Activated T-cell treated with anti-CD3 and anti-CD28 coated beads, Interleukin-2, amount 50 U/mL, for 24 hours (primary cell): Measurements from ENCODE around the gene PLXDC2.

Experiments
- DNase-seq: peaks from one replicate; pipeline ENCODE4 v3.0.0-alpha.2; 2020
- H3K27ac Mint-ChIP-seq: 2 replicates; pipeline ENCODE4 v1.8.0; 2020; ENCODE audit warnings: mild to moderate bottlenecking, mixed read lengths
- H3K27me3 Mint-ChIP-seq: 2 replicates; pipeline ENCODE4 v1.8.0; 2020; ENCODE audit warnings: mixed read lengths
- H3K36me3 Mint-ChIP-seq: 2 replicates; pipeline ENCODE4 v1.8.0; 2020; ENCODE audit warnings: low read depth, mixed read lengths
- H3K4me1 Mint-ChIP-seq: 2 replicates; pipeline ENCODE4 v1.8.0; 2020; ENCODE audit warnings: low read depth, mixed read lengths
- H3K4me3 Mint-ChIP-seq: 2 replicates; pipeline ENCODE4 v1.8.0; 2020; ENCODE audit warnings: mild to moderate bottlenecking, moderate library complexity, mixed read lengths
- H3K9me3 Mint-ChIP-seq: 2 replicates; pipeline ENCODE4 v1.8.0; 2020; ENCODE audit warnings: mixed read lengths

PLXDC2 gene

DNA sequence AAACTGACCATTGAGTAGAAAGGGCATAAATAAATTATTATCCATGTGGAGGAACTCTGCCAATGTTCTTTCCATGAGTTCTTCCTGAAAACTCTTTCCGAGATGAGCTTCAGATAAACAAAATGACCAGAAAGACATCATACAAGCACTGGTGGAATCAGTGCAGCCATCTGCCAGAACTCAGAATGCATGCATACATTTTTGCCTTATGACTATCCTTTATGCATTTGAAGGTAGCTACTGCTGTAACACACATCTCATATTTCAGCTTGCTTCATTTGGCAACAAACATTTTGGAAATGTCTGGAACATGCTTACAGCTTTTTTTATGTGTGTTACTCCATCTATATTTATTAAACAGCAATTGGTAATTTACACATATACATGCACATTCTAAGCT, 448.9 kb downstream of the PLXDC2 start:
- Mint-ChIP-seq H3K4me1 (no peaks in the 10 kb centered on the region), H3K9me3 (peaks cover 9% of the 10 kb centered on the region), H3K4me3 (no peak overlapping the region), H3K36me3 (no peaks in the 10 kb centered on the region), H3K27me3 (no peaks in the 10 kb centered on the region), H3K27ac (no peak overlapping the region)
- no peak for DNase-seq

DNA sequence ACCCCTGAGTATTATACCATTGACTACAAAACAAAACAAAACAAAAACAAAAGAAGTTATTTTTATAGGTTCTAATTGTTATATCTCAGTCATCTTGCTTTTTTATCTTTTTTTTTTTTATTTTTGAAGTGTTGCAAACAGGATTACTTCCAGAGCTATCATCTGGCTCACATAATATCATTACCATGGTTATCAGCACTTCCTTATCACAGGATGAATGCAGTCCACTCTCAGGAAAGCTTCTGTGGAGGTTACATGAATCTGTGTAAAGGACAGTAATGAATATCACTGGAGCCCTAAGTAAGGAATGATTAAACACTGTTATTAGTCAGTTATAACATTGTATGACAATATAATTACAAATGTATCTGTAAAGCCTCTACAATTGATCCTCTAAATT, 451.5 kb downstream of the PLXDC2 start:
- H3K4me3 Mint-ChIP-seq = no peak overlapping the region
- no peaks in the 10 kb centered on the region for H3K36me3 Mint-ChIP-seq
- H3K9me3 Mint-ChIP-seq = peaks cover 5% of the 10 kb centered on the region
- no peak for DNase-seq
- no peaks in the 10 kb centered on the region for H3K4me1 Mint-ChIP-seq
- no peak overlapping the region for H3K27ac Mint-ChIP-seq
- no peaks in the 10 kb centered on the region for H3K27me3 Mint-ChIP-seq

DNA sequence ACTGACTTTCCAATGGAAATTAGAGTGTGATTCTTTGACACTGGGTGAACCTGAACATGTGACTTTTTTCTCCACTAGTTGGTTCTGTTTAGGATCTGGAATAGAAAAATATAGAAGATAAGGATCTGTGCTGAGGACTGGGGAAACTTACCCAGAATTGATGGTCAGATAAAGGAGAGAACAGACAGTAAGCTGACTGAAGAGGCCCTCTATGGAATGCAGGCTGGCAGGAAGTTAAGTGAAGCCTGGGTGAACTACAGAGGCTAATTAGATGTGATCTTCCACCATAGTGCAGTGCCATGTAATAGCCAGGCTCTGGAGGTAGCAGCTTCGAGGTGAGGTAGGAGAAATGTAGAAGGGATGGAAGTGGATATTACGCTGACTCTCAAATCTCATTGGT, 455.3 kb downstream of the PLXDC2 start:
- H3K9me3 Mint-ChIP-seq = peaks cover 5% of the 10 kb centered on the region
- H3K27ac Mint-ChIP-seq = no peak overlapping the region
- no peaks in the 10 kb centered on the region for H3K27me3 Mint-ChIP-seq
- no peaks in the 10 kb centered on the region for H3K36me3 Mint-ChIP-seq
- no peak overlapping the region for H3K4me3 Mint-ChIP-seq
- no peak for DNase-seq
- H3K4me1 Mint-ChIP-seq = no peaks in the 10 kb centered on the region

DNA sequence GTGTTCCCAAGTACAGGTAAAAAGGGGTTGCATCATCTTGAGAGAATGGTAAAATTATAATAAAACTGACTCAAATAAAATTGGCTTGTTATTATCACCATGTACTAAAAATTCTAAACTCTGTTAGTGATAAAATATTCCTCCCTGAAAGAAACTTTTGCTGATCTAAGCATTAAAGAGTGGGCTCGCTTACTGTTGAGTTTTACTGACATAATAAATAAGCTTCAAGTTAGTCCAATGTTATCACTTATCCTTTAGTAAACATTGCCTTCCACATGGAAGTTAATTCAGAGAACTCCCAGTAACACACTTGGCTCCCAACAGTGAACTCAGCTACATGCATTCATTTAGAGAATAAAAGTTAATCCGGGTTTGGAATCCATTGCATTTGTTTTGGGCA, 456.4 kb downstream of the PLXDC2 start:
- peaks cover 7% of the 10 kb centered on the region for H3K9me3 Mint-ChIP-seq
- no peak overlapping the region for H3K4me3 Mint-ChIP-seq
- no peaks in the 10 kb centered on the region for H3K4me1 Mint-ChIP-seq
- no peaks in the 10 kb centered on the region for H3K27me3 Mint-ChIP-seq
- no peaks in the 10 kb centered on the region for H3K36me3 Mint-ChIP-seq
- no peak for DNase-seq
- no peak overlapping the region for H3K27ac Mint-ChIP-seq

DNA sequence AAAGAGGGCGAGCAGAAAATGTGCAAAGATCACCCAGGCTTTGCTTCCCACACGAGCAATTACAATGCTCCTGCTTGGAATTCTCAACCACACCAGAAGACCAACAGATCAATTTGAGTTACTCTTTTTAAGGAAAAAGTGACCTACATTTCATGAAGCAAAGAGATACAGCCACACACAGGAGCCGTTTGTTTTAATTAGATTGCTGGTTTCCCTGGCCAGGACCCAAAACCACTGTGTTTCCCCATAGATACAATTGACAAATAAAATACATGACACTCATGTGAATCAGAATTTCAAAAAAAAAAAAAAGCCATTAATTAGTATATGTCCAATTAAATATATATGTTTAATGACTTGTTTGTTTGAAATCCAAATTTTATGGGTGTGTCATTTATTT, 458.3 kb downstream of the PLXDC2 start:
- DNase-seq = no peak
- Mint-ChIP-seq H3K27me3 (no peaks in the 10 kb centered on the region), H3K36me3 (no peaks in the 10 kb centered on the region), H3K9me3 (peaks cover 11% of the 10 kb centered on the region), H3K4me1 (no peaks in the 10 kb centered on the region), H3K4me3 (no peak overlapping the region), H3K27ac (no peak overlapping the region)

DNA sequence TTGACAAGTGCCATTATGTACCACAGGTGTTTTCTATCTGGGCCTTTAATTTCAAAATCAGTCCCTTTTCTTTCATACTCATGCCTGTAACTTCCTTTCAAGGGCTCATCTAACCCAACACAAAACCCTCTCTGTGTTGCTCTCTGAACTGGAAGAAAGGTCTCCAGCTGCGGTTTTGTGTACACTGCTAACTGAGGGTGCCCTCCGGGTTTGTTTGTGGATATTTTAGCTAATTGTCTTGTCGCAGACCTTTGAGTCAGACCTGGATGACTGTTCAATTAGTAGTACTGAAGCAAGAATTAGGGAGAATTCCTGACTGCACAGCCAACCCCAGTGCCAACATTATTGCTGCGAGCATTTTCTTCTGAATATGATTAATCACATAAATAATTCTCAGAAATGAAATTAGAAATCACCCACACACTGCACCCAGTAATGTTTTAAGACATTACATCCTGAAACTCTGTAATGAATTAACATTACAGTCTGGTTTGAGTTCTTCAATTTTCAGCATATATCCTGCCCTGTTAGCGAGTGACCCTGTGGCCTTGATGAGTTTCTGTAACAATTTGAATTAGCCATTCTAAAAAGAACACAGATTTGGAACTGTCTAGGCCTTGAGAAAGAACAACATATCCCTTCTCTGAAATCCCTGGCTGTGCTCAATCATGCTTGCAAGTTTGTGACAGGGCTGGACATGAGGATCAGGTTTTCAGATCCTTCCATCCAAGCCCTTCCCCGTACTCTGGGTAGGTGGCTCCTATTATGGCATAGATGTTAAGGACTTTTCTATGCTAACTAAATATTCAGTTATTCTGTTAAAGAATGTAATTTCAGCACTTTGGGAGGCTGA, 460.1 kb downstream of the PLXDC2 start:
- no peaks in the 10 kb centered on the region for H3K36me3 Mint-ChIP-seq
- no peaks in the 10 kb centered on the region for H3K27me3 Mint-ChIP-seq
- H3K4me1 Mint-ChIP-seq = no peaks in the 10 kb centered on the region
- H3K27ac Mint-ChIP-seq = no peak overlapping the region
- no peak for DNase-seq
- no peak overlapping the region for H3K4me3 Mint-ChIP-seq
- peaks cover 12% of the 10 kb centered on the region for H3K9me3 Mint-ChIP-seq

DNA sequence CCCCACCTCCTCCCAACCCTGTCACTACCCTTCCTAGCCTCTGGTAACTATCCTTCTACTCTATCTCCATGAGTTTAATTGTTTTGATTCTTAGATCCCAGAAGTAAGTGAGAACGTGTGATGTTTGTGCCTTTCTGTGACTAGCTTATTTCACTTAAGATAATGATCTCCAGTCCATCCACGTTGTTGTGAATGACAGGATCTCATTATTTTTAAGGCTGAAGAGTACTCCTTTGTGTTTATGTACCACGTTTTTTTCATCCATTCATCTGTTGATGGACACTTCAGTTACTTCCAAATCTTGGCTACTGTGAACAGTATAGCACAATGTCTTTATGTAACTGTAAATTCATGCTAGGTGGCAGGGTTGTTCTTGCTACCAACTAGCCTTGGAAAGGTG, 461.6 kb downstream of the PLXDC2 start:
- Mint-ChIP-seq H3K27me3 (no peaks in the 10 kb centered on the region), H3K9me3 (peaks cover 12% of the 10 kb centered on the region), H3K27ac (no peak overlapping the region), H3K36me3 (no peaks in the 10 kb centered on the region), H3K4me1 (no peaks in the 10 kb centered on the region), H3K4me3 (no peak overlapping the region)
- no peak for DNase-seq

DNA sequence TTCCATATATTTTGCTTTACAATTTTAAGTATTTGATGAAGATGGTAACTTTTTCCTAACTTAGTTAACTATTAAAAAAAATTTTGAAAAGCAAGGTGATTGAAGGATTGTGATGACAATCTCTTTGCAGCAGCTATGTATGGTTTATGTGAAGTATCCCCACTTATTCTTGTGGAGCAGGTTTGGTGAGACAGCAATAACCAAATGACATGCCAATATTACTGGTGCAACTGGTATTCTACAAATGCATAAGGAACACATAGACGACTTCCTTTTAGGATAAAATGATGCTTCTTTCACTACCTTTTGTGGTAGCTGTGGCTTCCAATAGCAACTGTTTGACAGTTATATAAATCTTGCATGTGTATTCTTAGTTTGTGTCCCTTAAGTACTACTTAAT, 465.3 kb downstream of the PLXDC2 start:
- no peak for DNase-seq
- Mint-ChIP-seq H3K27me3 (no peaks in the 10 kb centered on the region), H3K36me3 (no peaks in the 10 kb centered on the region), H3K4me1 (no peaks in the 10 kb centered on the region), H3K27ac (no peak overlapping the region), H3K9me3 (peaks cover 9% of the 10 kb centered on the region), H3K4me3 (no peak overlapping the region)

DNA sequence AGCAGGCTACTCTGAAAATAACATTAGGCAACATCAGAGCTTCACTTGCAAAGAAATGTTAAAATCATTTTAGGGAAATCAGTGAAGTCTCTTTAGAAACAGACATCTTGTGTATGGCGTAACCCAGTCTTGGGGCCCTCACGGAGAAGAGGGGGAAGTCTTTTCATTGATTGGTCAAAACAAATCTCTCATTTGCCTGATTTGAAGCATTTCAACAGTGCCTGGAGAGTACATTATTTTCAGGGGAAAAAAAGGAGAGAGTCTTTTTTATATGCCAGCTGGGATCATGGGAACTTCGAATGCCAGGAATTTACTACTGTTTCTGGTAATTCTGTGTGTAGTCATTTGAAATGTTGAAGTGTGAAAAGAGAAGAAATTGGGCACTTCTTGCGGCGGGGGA, 471.4 kb downstream of the PLXDC2 start:
- H3K27ac Mint-ChIP-seq = no peak overlapping the region
- H3K9me3 Mint-ChIP-seq = peaks cover 6% of the 10 kb centered on the region
- no peaks in the 10 kb centered on the region for H3K27me3 Mint-ChIP-seq
- DNase-seq = no peak
- no peak overlapping the region for H3K4me3 Mint-ChIP-seq
- no peaks in the 10 kb centered on the region for H3K36me3 Mint-ChIP-seq
- H3K4me1 Mint-ChIP-seq = no peaks in the 10 kb centered on the region

DNA sequence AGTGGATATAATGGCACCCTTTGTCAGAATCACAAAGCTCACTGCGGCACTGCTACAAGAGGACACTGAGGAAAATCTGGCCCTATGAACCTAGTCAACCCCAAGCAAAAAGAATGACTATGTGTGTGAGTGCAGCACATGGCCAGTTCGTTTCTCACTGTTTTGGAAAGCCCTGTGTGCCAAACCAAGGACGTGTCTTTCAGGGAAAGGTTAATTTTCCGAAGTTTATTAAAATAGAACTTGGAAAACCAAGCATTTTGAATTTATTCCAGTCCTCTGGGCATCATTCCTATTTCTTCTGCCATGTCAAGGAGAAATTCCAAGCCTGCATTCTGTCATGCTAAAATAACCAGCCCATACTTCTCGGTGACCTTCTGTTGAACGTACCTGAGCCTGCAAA, 471.8 kb downstream of the PLXDC2 start:
- Mint-ChIP-seq H3K4me3 (no peak overlapping the region), H3K36me3 (no peaks in the 10 kb centered on the region), H3K27ac (no peak overlapping the region), H3K9me3 (peaks cover 4% of the 10 kb centered on the region), H3K4me1 (no peaks in the 10 kb centered on the region), H3K27me3 (no peaks in the 10 kb centered on the region)
- DNase-seq = no peak

DNA sequence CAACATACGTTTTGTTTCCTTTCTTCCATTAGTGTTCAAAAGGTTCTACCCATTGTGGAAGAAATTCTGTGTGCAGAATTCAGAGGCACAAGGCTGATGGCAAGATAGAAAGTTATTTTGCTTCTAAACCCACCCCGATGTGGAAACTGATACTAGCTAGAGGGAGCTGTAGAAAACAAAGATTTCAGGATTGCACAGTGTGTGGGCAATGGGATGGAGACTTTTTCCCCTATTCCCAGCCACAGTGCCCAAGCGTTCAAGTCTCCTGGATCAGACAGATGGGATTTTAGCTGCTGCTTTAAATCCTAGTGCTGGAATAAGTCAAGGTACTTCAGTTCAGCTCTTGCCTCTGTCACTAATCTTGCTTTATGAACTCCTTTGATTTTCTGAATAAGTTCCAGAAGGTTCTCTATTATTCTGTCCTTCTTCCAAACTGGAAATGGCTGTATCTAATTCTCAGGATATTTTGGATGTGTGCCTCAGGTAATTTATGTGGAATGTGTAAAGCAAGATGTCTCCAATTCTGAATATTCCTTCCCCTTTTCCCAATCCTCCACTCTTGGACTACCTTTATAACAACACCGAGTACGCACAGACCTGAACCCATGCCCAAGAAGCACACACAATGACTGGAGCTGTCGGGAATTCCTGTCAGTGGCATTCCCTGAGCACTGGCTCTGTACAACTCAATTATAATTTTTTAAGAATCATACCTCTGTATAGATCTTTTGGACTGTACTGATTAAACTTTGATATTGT, 473.0 kb downstream of the PLXDC2 start:
- H3K27me3 Mint-ChIP-seq = no peaks in the 10 kb centered on the region
- H3K27ac Mint-ChIP-seq = no peak overlapping the region
- peaks cover 4% of the 10 kb centered on the region for H3K9me3 Mint-ChIP-seq
- no peaks in the 10 kb centered on the region for H3K4me1 Mint-ChIP-seq
- H3K4me3 Mint-ChIP-seq = no peak overlapping the region
- H3K36me3 Mint-ChIP-seq = no peaks in the 10 kb centered on the region
- no peak for DNase-seq

DNA sequence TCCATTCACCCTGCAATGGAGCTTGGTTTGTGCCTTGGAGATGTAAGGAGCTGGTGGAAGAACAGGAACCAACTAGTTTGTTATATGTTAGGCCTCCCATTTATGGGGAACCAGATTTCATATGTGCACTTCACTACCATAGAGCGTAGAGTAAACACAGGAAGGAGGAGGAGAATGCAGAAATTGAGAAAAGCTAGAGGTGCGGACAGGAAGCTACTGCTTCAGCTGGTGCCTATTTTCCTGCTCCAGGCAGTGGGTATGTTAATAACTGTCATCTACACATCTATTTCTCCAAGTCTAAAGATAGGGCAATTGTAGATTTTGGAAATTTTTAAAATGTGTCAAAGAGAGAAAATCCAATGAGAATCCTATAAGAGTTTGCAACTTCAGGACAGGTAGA, 482.2 kb downstream of the PLXDC2 start:
- H3K9me3 Mint-ChIP-seq = peaks cover 2% of the 10 kb centered on the region
- H3K4me1 Mint-ChIP-seq = no peaks in the 10 kb centered on the region
- no peak for DNase-seq
- no peaks in the 10 kb centered on the region for H3K36me3 Mint-ChIP-seq
- no peak overlapping the region for H3K4me3 Mint-ChIP-seq
- no peaks in the 10 kb centered on the region for H3K27me3 Mint-ChIP-seq
- no peak overlapping the region for H3K27ac Mint-ChIP-seq

DNA sequence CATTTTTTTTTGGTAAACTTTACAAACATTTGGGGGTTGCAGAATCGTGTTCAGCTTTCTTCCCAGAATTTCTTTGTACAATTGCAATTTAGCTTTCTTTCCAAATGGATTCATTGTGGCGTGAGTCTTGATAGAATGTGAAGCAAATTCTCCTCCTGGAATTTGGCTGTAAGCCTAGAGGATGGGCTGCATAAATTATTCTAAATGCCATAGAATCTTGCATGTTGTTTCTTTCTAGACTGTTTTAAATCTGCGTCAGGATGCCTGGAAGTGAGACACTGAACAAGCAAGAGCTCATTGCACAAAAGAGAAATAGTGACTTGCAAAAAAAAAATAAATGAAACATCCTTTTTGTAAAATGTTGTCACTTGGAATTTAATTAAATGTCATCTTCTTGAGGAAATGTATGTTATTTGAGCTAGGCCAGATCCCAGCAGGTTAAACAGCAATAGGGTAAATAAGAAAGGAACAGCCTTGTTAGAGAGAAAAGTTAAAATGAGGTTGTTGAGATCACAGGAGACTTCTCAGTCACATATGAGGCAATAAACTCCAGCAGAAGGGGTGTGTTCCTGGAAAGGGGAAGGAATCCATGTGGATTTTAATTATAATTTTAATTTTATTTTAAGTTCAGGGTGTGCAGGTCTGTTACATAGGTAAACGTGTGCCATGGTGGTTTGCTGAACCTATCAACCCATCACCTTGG, 483.0 kb downstream of the PLXDC2 start:
- H3K9me3 Mint-ChIP-seq = peaks cover 2% of the 10 kb centered on the region
- no peak overlapping the region for H3K4me3 Mint-ChIP-seq
- no peaks in the 10 kb centered on the region for H3K27me3 Mint-ChIP-seq
- no peaks in the 10 kb centered on the region for H3K36me3 Mint-ChIP-seq
- DNase-seq = no peak
- no peak overlapping the region for H3K27ac Mint-ChIP-seq
- H3K4me1 Mint-ChIP-seq = no peaks in the 10 kb centered on the region

DNA sequence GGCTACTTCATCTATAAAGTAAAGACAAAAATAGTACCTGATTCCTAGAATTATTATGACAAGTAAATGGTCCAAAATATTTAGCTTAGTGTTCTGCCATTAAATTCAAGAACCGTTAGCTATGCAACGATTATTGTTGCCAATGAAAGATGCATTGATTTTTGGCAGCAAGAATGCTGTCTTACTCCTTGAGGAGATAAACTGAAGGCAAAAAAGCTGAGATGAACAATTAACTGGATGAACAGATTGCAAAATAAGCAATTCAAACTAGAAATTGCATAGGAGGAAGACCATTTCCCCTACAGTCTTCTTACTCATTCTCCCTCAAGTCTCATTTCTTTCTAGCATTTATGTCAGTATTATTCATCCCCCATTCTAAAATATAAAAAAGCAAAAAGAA, 484.5 kb downstream of the PLXDC2 start:
- Mint-ChIP-seq H3K9me3 (peaks cover 2% of the 10 kb centered on the region), H3K27ac (no peak overlapping the region), H3K4me3 (no peak overlapping the region), H3K27me3 (no peaks in the 10 kb centered on the region), H3K4me1 (no peaks in the 10 kb centered on the region), H3K36me3 (no peaks in the 10 kb centered on the region)
- DNase-seq = no peak

DNA sequence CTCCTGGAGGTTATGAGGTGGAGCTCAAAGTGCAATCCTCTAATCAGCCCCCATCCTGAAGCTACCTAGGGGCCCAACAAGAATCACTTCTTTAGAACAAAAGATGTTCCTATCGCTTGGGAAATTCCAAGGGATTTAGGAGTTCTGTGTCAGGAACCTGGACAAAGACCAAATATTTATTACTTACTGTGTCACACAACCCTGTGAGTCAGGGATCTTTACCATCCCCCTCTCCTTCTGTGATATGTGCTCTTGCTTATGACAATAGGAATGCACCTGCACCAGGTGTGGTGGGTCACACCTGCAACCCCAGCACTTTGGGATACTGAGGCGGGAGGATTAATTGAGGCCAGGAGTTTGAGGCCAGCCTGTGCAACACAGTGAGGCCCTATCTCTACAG, 485.8 kb downstream of the PLXDC2 start:
- no peaks in the 10 kb centered on the region for H3K4me1 Mint-ChIP-seq
- no peaks in the 10 kb centered on the region for H3K36me3 Mint-ChIP-seq
- peaks cover 4% of the 10 kb centered on the region for H3K9me3 Mint-ChIP-seq
- no peak overlapping the region for H3K4me3 Mint-ChIP-seq
- no peak for DNase-seq
- no peaks in the 10 kb centered on the region for H3K27me3 Mint-ChIP-seq
- H3K27ac Mint-ChIP-seq = no peak overlapping the region
